GM19240 (cell line): ENCODE data around the gene MRPL20.
"Not testable (repeated sequence)": the region's sequence is repeated elsewhere in the genome, so short reads cannot be mapped to it uniquely, and the experiment has no call there.

Experiments
- DNase-seq: peaks from one replicate; pipeline ENCODE4 v3.0.0; 2011; ENCODE audit warnings: low spot score; ENCODE audit not compliant: insufficient read length

MRPL20 gene

GRCh38 chr1:1407636-1408318 lies 684 bp upstream of the MRPL20 start:
- DNase-seq: no peak

GRCh38 chr1:1406101-1406820 lies 832 bp downstream of the MRPL20 start:
- no peak for DNase-seq

- DNase-seq: no peak
These were observed 3.4 kb downstream of the MRPL20 start for GRCh38 chr1:1403653-1404052.

- DNase-seq: not testable (repeated sequence)
These were observed 4.1 kb downstream of the MRPL20 start for GRCh38 chr1:1402901-1403392.

GRCh38 chr1:1402072-1402900 lies 4.8 kb downstream of the MRPL20 start:
- DNase-seq: no peak

GRCh38 chr1:1401457-1402010 lies 5.6 kb downstream of the MRPL20 start:
- DNase-seq: no peak

- DNase-seq: no peak
These were observed 6.3 kb downstream of the MRPL20 start for GRCh38 chr1:1400576-1401456.

GRCh38 chr1:1399872-1400575 lies 7.1 kb downstream of the MRPL20 start:
- DNase-seq: no peak

GRCh38 chr1:1399187-1399871 lies 7.8 kb downstream of the MRPL20 start, which contains the start of gene CCNL2:
Gene CCNL2, minus strand, starts transcription at chr1:1399335. Its CDS starts 29 bp downstream, at chr1:1399306.
- DNase-seq: peak; percentile 94

GRCh38 chr1:1398677-1399186 lies 8.4 kb downstream of the MRPL20 start:
- no peak for DNase-seq

- no peak for DNase-seq
These were observed 9.1 kb downstream of the MRPL20 start for GRCh38 chr1:1397839-1398523.

- DNase-seq: no peak
These were observed 11.9 kb downstream of the MRPL20 start for GRCh38 chr1:1395166-1395565.

- DNase-seq: no peak
These were observed 13.0 kb downstream of the MRPL20 start for GRCh38 chr1:1394116-1394515.

- DNase-seq: no peak
These were observed 13.7 kb downstream of the MRPL20 start for GRCh38 chr1:1393428-1393827.

GRCh38 chr1:1393014-1393413 lies 14.1 kb downstream of the MRPL20 start:
- DNase-seq: no peak

- no peak for DNase-seq
These were observed 15.9 kb downstream of the MRPL20 start for GRCh38 chr1:1391225-1391624.

- no peak for DNase-seq
These were observed 16.4 kb downstream of the MRPL20 start for GRCh38 chr1:1390675-1391074.

- DNase-seq: no peak
These were observed 19.0 kb downstream of the MRPL20 start for GRCh38 chr1:1388078-1388472.
